ENCODE measurements around the gene ANKRD30B.
"Not testable (repeated sequence)": the region's sequence is repeated elsewhere in the genome, so short reads cannot be mapped to it uniquely, and the experiment has no call there.

The ANKRD30B gene

DNA sequence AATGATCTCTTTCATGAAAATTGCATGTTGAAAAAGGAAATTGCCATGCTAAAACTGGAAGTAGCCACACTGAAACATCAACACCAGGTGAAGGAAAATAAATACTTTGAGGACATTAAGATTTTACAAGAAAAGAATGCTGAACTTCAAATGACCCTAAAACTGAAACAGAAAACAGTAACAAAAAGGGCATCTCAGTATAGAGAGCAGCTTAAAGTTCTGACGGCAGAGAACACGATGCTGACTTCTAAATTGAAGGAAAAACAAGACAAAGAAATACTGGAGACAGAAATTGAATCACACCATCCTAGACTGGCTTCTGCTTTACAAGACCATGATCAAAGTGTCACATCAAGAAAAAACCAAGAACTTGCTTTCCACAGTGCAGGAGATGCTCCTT, 103.6 kb downstream of the ANKRD30B start:
- not testable (repeated sequence) for DNase-seq

DNA sequence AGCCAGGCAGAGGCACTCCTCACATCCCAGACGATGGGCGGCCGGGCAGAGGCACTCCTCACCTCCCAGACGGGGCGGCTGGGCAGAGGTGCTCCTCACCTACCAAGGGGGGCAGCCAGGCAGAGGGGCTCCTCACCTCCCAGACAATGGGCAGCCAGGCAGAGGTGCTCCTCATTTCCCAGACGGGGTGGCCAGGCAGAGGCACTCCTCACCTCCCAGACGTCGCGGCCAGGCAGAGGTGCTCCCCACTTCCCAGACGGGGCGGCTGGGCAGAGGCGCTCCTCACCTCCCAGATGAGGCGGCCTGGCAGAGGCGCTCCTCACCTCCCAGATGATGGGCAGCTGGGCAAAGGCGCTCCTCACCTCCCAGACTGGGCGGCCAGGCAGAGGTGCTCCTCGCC, 107.7 kb downstream of the ANKRD30B start:
- DNase-seq = not testable (repeated sequence)

DNA sequence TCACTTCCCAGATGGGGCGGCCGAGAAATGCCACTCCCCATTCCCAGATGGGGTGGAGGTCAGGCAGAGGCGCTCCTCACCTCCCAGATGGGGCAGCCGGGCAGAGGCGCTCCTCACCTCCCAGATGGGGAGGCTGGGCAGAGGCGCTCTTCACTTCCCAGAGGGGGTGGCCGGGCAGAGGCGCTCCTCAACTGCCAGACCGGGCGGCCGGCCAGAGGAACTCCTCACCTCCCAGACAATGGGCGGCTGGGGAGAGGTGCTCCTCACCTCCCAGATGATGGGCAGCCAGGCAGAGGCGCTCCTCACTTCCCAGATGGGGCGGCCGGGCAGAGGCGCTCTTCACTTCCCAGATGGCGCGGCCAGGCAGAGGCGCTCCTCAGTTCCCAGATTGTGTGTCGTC, 108.3 kb downstream of the ANKRD30B start:
- not testable (repeated sequence) for DNase-seq

DNA sequence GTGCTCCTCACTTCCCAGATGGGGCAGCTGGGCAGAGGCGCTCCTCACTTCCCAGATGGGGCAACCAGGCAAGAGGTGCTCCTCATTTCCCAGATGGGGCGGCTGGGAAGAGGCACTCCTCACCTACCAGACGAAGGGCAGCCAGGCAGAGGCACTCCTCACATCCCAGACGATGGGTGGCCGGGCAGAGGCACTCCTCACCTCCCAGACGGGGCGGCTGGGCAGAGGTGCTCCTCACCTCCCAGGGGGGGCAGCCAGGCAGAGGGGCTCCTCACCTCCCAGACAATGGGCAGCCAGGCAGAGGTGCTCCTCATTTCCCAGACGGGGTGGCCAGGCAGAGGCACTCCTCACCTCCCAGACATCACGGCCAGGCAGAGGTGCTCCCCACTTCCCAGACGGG, 110.5 kb downstream of the ANKRD30B start:
- not testable (repeated sequence) for DNase-seq

DNA sequence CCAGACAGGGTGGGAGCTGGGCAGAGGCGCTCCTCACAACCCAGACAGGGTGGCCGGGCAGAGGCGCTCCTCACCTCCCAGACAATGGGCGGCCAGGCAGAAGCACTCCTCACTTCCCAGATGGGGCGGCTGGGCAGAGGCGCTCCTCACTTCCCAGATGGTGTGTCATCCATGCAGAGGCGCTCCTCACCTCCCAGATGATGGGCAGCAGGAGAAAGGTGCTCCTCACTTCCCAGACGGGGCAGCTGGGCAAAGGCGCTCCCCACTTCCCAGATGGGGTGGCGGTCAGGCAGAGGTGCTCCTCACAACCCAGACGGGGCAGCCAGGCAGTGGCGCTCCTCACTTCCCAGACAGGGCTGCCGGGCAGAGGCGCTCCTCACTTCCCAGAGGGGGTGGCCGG, 112.0 kb downstream of the ANKRD30B start:
- not testable (repeated sequence) for DNase-seq

DNA sequence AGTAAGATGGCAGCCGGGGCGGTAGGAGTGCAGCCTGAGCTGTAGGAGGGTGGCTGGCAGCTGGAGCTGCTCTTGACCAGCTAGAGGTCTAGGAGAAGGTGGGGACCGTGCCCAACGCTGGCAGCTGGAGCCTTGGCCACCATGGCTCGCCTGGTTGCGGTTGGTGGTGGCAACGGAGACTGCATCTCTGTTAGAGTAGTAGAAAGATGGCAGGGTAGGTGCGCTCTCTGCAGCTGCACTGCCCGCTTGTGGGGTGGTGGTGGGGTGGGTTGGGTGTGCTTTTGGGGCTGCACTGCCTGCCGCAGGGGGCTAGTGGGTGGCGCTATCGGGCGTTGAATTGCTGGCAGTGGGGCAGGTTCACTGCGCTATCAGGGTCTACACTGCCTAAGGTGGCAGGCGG, 118.5 kb downstream of the ANKRD30B start:
- DNase-seq = not testable (repeated sequence)

DNA sequence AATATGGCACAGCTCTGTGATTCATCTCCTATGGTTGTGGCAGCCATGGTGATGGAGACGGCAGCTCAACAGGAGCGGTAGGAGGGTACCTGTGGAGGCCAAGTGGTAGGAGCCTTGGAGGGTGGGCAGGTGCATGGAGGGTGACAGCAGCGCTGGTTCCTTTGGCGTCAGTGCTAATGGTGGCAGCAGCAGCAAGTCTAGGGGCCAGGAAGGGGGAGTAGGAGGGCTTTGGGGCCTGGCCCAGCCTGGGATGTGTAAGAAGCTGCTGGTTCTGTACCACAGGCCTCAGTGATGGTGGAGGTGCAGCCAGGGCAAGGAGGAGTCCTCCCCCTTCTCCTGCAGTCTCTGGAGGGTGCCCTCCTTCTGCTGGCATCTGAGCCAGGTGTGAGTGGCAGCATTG, 120.0 kb downstream of the ANKRD30B start:
- DNase-seq = not testable (repeated sequence)

DNA sequence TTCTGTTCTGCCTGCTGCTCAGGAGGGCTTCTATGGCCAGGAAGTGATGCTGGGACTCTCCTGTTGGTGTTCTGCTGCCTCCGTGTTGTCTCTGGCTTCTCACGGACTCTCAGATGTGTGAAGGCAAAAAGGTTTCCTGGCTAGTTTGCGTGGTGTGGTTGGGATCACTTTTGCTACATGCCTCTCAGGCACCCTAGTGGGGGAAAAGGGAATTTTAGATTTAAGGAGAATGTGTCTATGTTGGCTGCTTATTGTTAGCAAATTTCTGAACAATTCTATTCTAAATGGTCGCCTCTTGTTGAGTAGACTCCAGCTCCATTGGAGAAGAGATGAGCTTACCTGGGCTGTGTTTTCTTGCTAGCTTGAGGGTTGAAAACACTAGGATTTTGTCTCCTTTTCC, 120.9 kb downstream of the ANKRD30B start:
- not testable (repeated sequence) for DNase-seq

DNA sequence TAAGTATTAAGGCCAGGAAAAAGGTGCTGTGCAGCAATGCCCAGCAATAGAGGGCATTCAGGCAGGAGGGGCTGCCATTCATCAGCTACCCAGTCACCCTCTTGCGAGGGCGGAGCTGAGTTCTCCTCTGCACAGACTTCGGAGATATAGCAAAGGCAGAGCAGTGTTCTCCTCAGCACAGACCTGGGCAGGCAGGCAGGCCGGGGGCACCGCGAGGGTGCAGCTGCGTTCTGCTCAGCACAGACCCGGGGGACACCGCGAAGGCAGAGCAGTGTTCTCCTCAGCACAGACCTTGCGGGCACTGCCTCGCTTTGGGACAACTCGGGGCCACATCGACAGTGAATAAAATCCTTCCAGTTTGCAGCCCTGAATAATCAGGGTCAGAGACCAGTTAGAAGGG, 130.9 kb downstream of the ANKRD30B start:
- DNase-seq = not testable (repeated sequence)

DNA sequence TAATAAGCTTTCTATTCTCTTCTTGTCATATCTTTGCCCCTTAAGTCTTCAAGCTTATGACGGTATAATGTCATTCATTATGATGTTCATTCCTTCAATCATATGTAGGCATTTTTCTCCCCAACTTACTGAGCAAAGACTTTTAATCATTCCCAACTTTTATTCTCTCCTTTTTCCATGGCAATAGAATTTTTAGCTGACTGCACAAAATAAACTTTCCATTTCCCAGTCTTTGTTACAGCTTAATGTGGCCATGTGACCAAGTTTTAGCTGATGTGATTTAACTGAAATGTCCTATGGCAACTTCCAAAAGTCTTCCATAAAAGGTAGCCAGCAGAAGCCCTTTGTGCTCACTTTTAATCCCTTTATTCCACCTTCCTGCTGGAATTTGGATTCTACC, 152.5 kb downstream of the ANKRD30B start:
- DNase-seq = no peak

All from NCI-H1417 (cell line).